GM18520 (cell line): ENCODE measurements around the gene NT5C1A.

Source experiments
- ATAC-seq: cut with Tn5 transposase; IDR thresholded peaks from one replicate; pipeline ENCODE4 v1.9.1; 2021; ENCODE audit not compliant: unreplicated experiment

NT5C1A gene

DNA sequence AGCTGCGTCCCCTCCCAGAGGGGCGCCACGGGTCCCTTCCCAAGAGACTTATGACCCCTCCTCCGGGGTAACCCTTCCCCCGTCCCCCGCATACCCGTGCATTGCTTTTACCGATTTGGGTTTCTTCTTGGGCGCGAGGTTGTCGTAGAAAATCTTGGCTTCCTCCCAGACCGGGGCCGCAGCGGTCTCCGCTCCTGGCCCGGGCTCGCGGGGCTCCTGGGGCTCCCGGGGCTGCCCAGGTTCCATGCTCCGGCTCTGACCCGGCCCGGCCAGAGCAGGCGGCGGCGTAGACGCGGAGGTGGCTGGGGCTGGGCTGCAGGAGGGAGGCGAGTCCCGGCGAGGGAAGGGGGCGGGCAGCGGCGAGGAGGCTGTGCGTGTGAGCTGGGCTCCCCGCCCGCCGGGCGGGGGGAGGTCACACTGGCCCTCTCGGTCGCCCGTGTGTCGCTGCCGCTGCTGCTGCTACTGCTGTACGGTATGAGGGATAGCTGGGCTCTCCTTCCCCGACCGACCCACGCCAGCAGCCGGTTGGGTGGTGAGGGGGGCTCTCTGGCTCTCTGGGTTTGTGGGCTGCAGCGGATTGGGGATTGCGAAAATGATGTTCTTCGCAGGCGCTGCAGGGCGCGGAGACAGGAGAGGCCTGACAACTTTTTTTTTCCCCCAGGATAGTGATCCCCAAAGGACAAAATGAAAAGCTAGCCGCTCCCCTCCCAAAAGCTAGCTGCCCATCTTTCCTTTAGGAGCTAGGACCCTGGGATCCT, at the start of gene NT5C1A:
NT5C1A (minus strand) TSS at position 315 of the 758 bp plus-strand sequence; CDS start at position 246, 69 bp downstream.
- no peak for ATAC-seq

GRCh38 chr1:39721664-39722063, 49.8 kb upstream of the NT5C1A start:
- ATAC-seq = no peak

GRCh38 chr1:39720094-39720999, 48.4 kb upstream of the NT5C1A start:
- ATAC-seq = no peak

GRCh38 chr1:39717809-39718208, 45.9 kb upstream of the NT5C1A start:
- no peak for ATAC-seq

DNA sequence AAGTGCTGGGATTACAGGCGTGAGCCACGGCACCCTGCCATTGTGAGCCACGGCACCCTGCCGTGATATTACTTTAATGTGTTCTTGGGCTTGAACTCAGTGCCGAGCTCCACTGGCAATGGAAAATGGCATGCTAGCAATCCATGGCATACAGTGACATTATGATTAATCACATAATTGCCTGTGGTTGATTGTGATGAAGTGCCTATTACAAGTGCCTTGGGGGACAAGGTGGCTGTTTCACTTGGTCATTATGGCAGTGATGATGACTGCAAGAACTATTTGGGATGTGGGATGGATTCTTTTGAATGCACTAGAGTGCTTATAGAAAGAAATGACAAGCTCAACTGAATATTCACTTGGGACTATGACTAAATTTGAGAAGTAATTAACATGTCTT, 41.6 kb upstream of the NT5C1A start:
- no peak for ATAC-seq

- no peak for ATAC-seq
Measured at GRCh38 chr1:39711966-39712340, 40.0 kb upstream of the NT5C1A start.

DNA sequence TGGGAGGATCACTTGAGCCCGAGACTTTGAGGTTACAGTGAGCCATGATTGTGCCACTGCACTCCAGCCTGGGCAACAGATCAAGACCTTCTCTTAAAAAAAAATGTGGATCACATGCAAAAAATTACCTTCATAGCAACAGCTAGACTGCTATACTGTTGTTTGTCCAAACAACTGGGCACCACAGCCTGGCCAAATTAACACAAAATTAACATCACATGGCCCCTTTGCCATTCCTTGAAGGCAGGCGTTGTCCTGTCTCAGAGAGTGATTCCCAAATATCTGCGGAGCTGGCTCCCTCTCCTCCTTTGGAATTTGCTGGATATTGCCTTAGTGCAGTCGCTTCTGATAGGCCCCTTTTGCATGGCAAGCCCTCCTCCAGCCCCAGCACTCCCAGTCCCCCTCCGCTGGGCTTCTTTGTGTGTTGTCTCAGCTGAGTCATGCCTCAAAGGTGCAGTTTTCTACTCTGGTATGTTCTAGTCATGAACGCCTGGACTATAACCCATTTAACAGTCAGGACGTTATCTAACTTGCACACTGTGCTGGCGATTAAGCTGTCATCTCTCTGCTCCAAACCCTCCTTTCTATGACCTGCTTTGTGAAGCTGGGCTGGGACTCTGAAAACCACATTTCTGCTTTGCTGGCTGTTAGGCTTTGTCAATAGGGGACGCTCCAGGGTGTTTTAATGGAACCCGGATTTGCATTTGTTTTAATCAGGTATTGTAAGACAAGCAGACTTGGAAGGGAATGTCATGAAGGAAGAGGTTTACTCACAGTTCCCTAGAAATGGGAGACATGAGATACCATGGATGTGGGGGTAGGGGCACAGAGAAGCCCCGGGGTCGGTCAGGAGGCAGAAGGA, 39.4 kb upstream of the NT5C1A start:
- ATAC-seq = no peak

- ATAC-seq = no peak
Measured at GRCh38 chr1:39707506-39707905, 35.6 kb upstream of the NT5C1A start.

DNA sequence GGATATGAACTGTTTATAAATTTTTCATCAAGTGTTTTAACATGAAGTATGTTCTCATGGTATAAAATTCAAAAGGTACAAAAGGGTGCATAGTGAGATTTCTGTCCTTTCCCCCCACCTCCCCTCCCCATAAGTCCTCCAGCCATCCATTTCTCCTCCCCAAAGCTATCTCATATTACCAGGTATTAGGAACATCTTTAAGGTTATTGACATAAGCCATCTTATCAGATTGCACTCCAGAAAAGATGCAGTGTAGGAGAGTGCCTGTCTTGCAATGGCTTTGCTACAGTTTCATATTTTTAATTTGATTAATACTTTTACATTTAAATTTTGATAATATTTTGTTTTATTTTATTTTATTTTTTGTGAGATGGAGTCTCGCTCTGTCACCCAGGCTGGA, 32.9 kb upstream of the NT5C1A start:
- ATAC-seq = no peak

- no peak for ATAC-seq
Measured at GRCh38 chr1:39701049-39701439, 29.1 kb upstream of the NT5C1A start.

GRCh38 chr1:39700348-39700747, 28.4 kb upstream of the NT5C1A start:
- no peak for ATAC-seq

- ATAC-seq = no peak
Measured at GRCh38 chr1:39699419-39699818, 27.5 kb upstream of the NT5C1A start.

DNA sequence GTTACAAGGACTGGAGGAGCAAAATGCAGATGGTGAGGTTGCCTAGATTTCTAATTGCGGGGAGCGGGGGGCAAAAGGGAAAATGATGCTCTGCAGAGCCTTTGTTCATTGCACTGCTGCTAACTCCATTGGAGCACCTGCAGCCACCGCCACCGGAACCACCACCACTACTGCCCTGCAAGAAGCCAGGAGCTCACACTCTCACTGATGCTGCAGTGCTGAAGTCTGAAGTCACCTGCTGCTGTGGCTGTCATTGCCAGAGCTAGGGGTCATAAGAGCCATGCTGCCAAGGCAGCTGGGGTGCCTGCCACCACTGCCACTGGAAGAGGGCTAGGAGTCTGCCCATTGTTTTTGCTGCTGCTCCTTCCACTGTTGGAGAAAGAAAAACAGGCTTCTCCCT, 26.7 kb upstream of the NT5C1A start:
- ATAC-seq = no peak

- no peak for ATAC-seq
Measured at GRCh38 chr1:39696448-39696847, 24.5 kb upstream of the NT5C1A start.

DNA sequence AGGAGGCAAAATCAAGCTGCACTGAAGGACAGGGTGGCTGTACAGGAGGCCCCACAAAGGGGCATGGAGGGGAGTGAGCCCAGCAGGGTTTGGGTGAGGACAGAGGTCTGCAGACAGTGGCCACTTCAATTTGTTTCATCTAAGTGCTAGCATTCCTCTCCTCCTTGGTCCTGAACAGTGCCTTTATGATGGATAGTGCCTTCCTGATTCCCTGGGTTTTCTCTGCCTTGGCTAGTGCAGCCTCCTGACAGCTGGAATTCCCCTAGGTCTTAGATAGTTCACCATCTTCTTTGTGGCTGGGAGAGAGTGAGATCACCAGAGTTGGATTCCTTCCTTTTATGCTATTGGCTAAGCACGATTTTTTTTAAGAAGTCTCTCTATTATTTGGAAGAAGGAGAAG, 23.1 kb upstream of the NT5C1A start:
- no peak for ATAC-seq

GRCh38 chr1:39694026-39694425, 22.1 kb upstream of the NT5C1A start:
- no peak for ATAC-seq

DNA sequence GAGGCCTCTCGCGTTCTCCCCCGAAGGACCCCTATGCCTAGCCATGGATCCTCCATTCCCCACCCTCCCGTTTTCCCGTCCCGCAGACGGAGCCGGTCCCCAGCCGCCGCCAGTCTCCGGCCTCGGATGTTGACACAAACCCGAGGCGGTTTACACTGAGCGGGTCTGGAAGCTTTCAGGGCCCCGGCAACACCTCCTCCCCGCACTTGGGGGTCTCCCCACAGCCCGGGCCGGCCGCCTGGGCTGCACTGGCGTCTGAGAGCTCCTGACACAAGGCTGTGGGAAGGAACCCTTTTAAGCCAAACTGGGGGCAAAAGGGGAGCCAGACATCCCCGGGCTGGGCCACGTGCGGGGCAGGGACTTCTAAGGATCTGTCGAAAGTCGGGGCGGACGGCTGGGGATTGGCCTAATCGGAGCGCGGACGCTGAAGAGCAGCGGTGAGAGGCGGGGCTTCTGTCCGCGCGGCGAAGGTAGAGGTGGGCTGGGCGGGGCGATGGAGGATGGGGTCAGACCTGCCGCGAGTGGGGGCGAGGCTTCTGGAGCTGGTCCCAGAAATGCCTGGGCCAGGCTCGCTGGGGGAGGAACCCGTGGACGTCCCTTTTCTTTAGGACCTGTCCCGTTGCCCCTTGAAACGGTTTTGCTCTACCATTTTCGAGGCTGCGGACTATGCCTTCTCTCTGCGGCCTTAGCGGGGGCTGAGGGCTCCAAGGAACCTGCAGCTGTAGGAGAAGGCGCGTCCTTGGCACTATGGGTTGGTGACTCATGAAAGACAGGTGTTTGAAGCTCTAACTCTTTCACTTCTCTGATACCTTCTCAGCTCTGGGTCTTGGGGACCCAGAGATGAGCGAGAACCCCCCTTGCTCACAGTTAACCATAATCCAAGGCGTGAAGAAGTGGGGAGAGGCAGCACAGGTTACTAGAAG, 20.5 kb upstream of the NT5C1A start:
- no peak for ATAC-seq

GRCh38 chr1:39691383-39692151, 19.7 kb upstream of the NT5C1A start, which contains the start of gene HPCAL4:
TSS of gene HPCAL4 (minus strand) at chr1:39691433. CDS start at chr1:39684603, 6,830 bp downstream.
- ATAC-seq = no peak

DNA sequence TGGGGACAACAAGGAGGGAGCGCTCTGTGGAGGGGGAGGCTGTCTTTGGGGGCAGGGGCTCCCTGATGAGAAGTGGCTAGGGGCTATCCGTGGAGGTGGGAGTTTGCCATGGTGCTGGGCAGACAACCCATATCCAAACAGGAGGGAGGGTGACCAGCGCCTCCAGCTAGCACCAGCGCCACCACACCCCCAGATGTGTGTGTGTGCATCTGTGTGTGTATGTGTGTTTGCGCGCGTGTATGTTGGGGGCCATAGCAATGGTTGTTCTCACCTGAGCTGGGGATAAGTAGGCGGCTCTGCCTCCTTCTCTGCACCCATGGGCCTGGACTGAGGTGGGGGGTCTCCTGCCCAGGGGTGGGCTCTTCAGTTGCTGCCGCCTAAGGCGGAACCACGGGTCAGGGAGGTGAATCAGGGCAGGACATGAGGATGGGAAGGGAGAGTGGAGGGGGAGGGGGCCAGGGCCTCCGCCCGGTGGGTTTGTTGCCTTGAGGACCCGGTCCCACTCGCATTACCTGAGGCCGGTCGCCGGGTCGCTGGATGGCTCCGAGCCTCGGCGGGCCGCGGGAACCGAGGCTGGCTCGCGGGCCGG, 19.0 kb upstream of the NT5C1A start:
- no peak for ATAC-seq
